Endodermal cell (in vitro differentiated cells): Measurements from ENCODE around the gene TNFRSF8. TPM values are rescaled to one million over a fixed set of nuclear protein-coding genes. Genes with fewer than 3 reads are reported as not detected.

ENCODE experiments used
- DNase-seq: peaks from one replicate; pipeline ENCODE4 v3.0.0-alpha.2; 2017
- H3K27ac ChIP-seq: 2 replicates; pipeline ENCODE4 v1.5.1; 2013; ENCODE audit warnings: mild to moderate bottlenecking, low read depth, low read length, moderate library complexity
- H3K27me3 ChIP-seq: 2 replicates; pipeline ENCODE4 v1.6.1; 2013; ENCODE audit warnings: mild to moderate bottlenecking, low read length, moderate library complexity; ENCODE audit not compliant: insufficient read depth, control insufficient read depth, poor library complexity, severe bottlenecking
- H3K36me3 ChIP-seq: 2 replicates; pipeline ENCODE4 v1.7.0; 2013; ENCODE audit warnings: mild to moderate bottlenecking, low read length, moderate library complexity; ENCODE audit not compliant: control insufficient read depth, insufficient read depth
- H3K4me1 ChIP-seq: one replicate; pipeline ENCODE4 v1.7.0; 2013; ENCODE audit warnings: low read length; ENCODE audit not compliant: control insufficient read depth, insufficient read depth
- H3K4me3 ChIP-seq: 2 replicates; pipeline ENCODE4 v1.5.1; 2013; ENCODE audit warnings: mild to moderate bottlenecking, low read length, moderate library complexity
- H3K9ac ChIP-seq: 2 replicates; pipeline ENCODE4 v1.6.1; 2013; ENCODE audit warnings: mild to moderate bottlenecking, low read length, moderate library complexity; ENCODE audit not compliant: poor library complexity, severe bottlenecking; ENCODE audit errors: extremely low read depth
- H3K9me3 ChIP-seq: 2 replicates; pipeline ENCODE4 v1.6.1; 2013; ENCODE audit warnings: mild to moderate bottlenecking, low read length, moderate library complexity; ENCODE audit not compliant: control insufficient read depth
- H3K27ac Mint-ChIP-seq: 2 replicates; pipeline ENCODE4 v1.8.0; 2020; ENCODE audit warnings: mixed read lengths
- H3K27me3 Mint-ChIP-seq: 2 replicates; pipeline ENCODE4 v1.8.0; 2021; ENCODE audit warnings: mild to moderate bottlenecking, mixed read lengths; ENCODE audit not compliant: insufficient read depth
- H3K36me3 Mint-ChIP-seq: 2 replicates; pipeline ENCODE4 v1.8.0; 2020; ENCODE audit warnings: low read depth, mixed read lengths
- H3K4me1 Mint-ChIP-seq: 2 replicates; pipeline ENCODE4 v1.8.0; 2020; ENCODE audit warnings: mixed read lengths
- H3K4me3 Mint-ChIP-seq: 2 replicates; pipeline ENCODE4 v1.8.0; 2020; ENCODE audit warnings: mild to moderate bottlenecking, moderate library complexity, mixed read lengths
- H3K9me3 Mint-ChIP-seq: 2 replicates; pipeline ENCODE4 v1.8.0; 2020; ENCODE audit warnings: mild to moderate bottlenecking, mixed read lengths
- CTCF ChIP-seq: fragments of 200-600 bp; sonication (generic); conservative IDR thresholded peaks from 2 replicates; pipeline ENCODE4 v1.5.0; 2021; ENCODE audit warnings: antibody characterized with exemption, mild to moderate bottlenecking
- WGBS, 2 experiments: methylation state at CpG; one replicate each; pipeline versions ENCODE4 v1.1.5 to v1.1.7; 2013; ENCODE audit warnings: missing lambda C conversion rate in 2 of 2, mixed read lengths in 1 of 2; ENCODE audit not compliant: insufficient coverage in 1 of 2, insufficient read length in 1 of 2; 5-methylcytosine and 5-hydroxymethylcytosine counted together
- total RNA-seq, 2 donors: library from RNA; stranded (reverse); fragmentation: NEBNext Ultra II Directional in 1 of 2; extraction: Animal tissue kit (Norgen Biotek cat#: 25700) in 1 of 2; gene quantifications; 2 replicates in 1 of 2; 3 replicates in 1 of 2; pipeline ENCODE4 v1.2.1, GENCODE V29; 2021

The TNFRSF8 gene
- total RNA-seq, 2 donors from 2014 or later: 0.69 to 2.3 TPM

- H3K9ac ChIP-seq: no peak overlapping the region
- no peak overlapping the region for H3K27ac Mint-ChIP-seq
- H3K9me3 Mint-ChIP-seq: no peaks in the 10 kb centered on the region
- H3K27me3 ChIP-seq: peaks cover 9% of the 10 kb centered on the region
- TF ChIP-seq CTCF: no peak
- no peaks in the 10 kb centered on the region for H3K36me3 ChIP-seq
- no peak overlapping the region for H3K4me3 ChIP-seq
- H3K4me3 Mint-ChIP-seq: no peak overlapping the region
- H3K27ac ChIP-seq: no peak overlapping the region
- peak; percentile 77 for DNase-seq
- peaks cover 6% of the 10 kb centered on the region for H3K4me1 Mint-ChIP-seq
- peaks cover 27% of the 10 kb centered on the region for H3K27me3 Mint-ChIP-seq
- WGBS, 2 experiments: 65 to 71% methylated on average over 7 to 9 of the region's 9 CpGs
- no peaks in the 10 kb centered on the region for H3K36me3 Mint-ChIP-seq
- H3K9me3 ChIP-seq: no peaks in the 10 kb centered on the region
- H3K4me1 ChIP-seq: peaks cover 6% of the 10 kb centered on the region
Measured at GRCh38 chr1:12161662-12162458, 98.8 kb downstream of the TNFRSF8 start.

- Histone ChIP-seq H3K4me1 (peaks cover 6% of the 10 kb centered on the region), H3K27ac (no peak overlapping the region), H3K4me3 (no peak overlapping the region), H3K36me3 (no peaks in the 10 kb centered on the region), H3K9me3 (no peaks in the 10 kb centered on the region), H3K27me3 (peaks cover 16% of the 10 kb centered on the region), H3K9ac (no peak overlapping the region)
- Mint-ChIP-seq H3K27ac (no peak overlapping the region), H3K27me3 (peaks cover 30% of the 10 kb centered on the region), H3K4me3 (no peak overlapping the region), H3K4me1 (peaks cover 8% of the 10 kb centered on the region), H3K36me3 (no peaks in the 10 kb centered on the region), H3K9me3 (no peaks in the 10 kb centered on the region)
- no peak for TF ChIP-seq CTCF
- DNase-seq: no peak
- 92 to 98% methylated on average over 8 to 11 of the region's 11 CpGs for WGBS, 2 experiments
Measured at GRCh38 chr1:12162459-12163137, 99.5 kb downstream of the TNFRSF8 start.

- peaks cover 6% of the 10 kb centered on the region for H3K4me1 ChIP-seq
- Mint-ChIP-seq H3K9me3 (no peaks in the 10 kb centered on the region), H3K27me3 (peaks cover 36% of the 10 kb centered on the region), H3K27ac (no peak overlapping the region), H3K4me1 (peaks cover 8% of the 10 kb centered on the region), H3K36me3 (no peaks in the 10 kb centered on the region), H3K4me3 (no peak overlapping the region)
- WGBS, 2 experiments: 90 to 92% methylated on average over 8 to 9 of the region's 9 CpGs
- no peak for DNase-seq
- H3K36me3 ChIP-seq: no peaks in the 10 kb centered on the region
- no peaks in the 10 kb centered on the region for H3K9me3 ChIP-seq
- peaks cover 22% of the 10 kb centered on the region for H3K27me3 ChIP-seq
- H3K9ac ChIP-seq: no peak overlapping the region
- TF ChIP-seq CTCF: no peak
- H3K27ac ChIP-seq: no peak overlapping the region
- no peak overlapping the region for H3K4me3 ChIP-seq
Measured at GRCh38 chr1:12163210-12163609, 100.1 kb downstream of the TNFRSF8 start.
